HG03025 (cell line): ENCODE data around the gene AGRP.
"Not testable (repeated sequence)": the region's sequence is repeated elsewhere in the genome, so short reads cannot be mapped to it uniquely, and the experiment has no call there.

Experiments used
- ATAC-seq: cut with Tn5 transposase; IDR thresholded peaks from one replicate; pipeline ENCODE4 v1.9.1; 2021; ENCODE audit warnings: mild to moderate bottlenecking, moderate library complexity; ENCODE audit not compliant: unreplicated experiment, low FRiP score

Gene AGRP

GRCh38 chr16:67504031-67505021 lies 21.0 kb upstream of the AGRP start:
- ATAC-seq: no peak

- ATAC-seq: no peak
Observed at GRCh38 chr16:67499106-67499505, 15.8 kb upstream of the AGRP start.

GRCh38 chr16:67490335-67491096 lies 7.2 kb upstream of the AGRP start:
- no peak for ATAC-seq

- ATAC-seq: no peak
Observed at GRCh38 chr16:67489401-67490083, 6.2 kb upstream of the AGRP start.

DNA sequence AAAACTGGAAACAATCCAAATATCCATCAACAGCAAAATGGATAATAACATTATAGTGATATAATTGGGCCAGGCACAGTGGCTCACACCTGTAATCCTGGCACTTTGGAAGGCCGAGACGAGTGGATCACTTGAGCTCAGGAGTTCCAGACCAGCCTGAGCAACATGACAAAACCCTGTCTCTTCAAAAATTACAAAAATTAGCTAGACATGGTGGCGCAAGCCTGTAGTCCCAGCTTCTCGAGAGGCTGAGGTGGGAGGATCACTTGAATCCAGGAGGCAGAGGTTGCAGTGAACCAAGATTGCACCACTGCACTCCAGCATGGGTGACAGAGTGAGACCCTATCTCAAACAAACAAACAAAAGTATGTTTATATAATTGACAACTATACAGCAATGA lies 4.2 kb upstream of the AGRP start:
- not testable (repeated sequence) for ATAC-seq

GRCh38 chr16:67486805-67487204 lies 3.5 kb upstream of the AGRP start:
- no peak for ATAC-seq

- ATAC-seq: no peak
Observed at GRCh38 chr16:67483731-67484525, 581 bp upstream of the AGRP start.

DNA sequence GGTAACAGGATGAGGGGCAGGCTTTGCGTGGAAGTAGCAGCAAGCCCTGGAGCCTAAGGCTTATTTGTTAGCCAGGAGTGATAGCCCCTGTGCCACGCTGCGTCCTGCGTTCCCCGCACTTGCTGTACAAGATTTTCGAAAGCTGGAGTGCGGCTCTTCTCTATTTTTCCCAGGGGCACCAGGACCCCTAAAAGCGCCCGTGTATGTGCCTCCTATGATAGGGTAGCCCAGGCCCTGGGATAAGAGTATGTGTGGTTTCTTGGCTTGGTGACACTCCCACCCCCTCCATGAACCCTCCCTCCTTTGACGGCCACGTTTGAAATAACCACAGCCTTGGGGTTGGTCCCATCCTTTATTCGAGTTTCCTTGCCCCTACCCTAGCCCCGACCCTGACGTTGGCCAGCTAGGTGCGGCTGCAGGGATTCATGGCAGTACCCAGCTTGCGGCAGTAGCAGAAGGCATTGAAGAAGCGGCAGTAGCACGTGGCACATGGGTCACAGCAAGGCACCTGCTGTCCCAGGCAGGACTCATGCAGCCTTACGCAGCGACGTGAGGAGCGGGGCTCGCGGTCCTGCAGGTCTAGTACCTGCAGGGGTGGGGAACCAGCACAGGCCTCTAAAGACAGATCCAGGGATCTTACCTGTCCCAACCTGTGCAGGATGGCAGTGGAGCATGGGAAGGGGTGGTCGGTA lies 968 bp downstream of the AGRP start:
- no peak for ATAC-seq

- ATAC-seq: no peak
Observed at GRCh38 chr16:67481561-67482232, 1.6 kb downstream of the AGRP start.

DNA sequence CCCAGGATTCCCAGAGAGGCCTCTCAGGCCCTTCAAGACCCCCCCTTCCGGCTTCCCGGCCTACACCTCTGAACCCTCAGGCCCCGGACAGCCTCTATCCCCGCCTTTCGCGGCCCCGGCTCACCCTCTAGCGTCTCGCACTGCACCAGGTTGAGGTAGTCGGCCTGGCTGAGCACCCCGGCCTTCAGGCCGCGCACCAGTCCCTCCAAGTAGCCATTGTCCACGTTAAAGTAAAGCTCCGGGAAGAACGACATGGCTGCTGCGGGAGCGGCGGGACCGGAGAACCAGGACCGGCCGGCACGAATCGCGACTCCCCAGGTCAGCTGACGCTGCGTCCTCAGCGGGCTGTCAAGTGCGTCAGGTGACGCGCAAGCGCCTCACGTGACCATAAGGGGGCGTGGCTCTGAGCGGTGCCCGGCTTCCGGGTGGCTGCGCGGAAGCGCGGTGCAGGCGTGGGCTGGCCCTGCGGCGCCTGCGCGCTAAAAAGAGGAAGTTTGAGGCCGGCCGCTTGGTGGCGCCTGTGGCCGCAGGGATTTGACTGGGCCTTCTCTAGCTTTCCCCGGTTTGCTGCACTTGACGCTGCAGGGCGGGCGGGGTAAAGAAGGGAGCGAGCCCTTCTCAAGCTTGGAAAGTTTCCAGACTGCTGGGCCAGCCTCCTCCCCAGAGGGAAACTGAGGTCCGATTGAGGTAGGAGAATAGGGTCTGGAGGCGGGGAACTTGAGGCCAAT lies 2.4 kb downstream of the AGRP start, which contains the start of gene ATP6V0D1:
Gene ATP6V0D1, minus strand, starts transcription at position 325 of the 728 bp plus-strand sequence. Its CDS starts 71 bp downstream, at position 254.
- peak; percentile 92 for ATAC-seq

DNA sequence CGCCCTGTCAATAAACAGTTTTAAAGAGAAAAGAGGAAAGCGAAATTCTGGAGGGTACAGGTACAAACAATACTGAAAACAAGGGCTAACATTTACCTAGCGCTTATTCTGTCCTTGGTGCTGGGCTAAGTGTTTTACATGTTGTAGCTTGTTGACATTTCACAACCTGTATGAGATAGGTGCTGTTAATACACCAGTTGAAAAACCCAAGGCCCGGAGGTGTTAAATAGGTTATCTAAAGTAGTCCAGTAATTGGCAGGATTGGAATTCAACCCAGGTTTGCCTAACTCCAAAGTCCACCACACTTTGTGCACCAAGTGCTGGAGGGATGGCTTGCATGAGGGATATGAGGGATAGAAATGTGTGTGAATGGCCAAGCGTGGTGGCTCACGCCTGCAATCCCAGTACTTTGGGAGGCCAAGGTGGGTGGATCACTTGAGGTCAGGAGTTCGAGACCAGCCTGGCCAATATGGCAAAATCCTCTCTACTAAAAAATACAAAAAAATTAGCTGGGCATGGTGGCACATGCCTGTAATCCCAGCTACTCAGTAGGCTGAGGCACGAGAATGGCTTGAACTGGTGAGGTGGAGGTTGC lies 5.3 kb downstream of the AGRP start:
- no peak for ATAC-seq

DNA sequence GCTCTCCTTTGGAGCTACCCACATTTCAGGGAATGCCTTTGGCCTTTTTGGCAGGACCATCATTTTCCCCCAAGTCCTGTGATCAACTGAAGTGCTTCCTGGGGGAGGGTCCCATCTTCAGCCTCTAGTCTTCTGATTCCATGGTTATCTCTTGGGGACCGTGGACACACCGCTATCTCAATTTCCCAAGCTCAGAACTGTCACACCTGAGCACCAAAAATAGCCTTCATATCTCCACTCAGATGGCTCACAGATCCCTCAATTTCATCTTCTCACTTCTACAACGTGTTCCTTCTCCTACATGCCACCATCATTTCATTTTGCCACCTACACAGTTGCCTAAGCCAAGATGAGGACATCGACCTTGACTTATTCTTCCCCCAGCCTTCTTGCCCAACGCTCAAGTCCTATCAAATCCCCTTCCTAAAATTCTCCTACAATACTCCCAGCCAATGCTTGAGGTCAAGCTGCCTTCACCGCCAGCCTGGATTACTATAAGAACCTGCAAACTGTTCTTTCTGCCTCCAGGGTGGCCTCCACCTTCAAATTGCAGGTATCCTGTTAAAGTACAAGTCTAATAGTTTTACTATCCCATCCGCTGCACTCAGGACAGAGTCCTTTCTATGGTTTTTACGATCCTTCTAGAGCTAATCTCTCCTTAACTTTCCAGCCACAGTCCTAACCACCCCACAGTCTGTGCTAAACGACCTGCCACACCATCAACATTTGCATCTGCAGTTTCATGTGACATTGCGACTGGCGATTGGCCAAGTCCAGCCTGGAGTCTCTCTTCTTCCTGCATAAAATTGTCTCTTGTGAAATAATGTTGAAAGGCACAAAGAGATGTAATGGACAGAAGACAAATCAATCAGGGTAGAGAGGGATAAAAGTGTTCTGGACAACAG lies 8.5 kb downstream of the AGRP start:
- no peak for ATAC-seq

DNA sequence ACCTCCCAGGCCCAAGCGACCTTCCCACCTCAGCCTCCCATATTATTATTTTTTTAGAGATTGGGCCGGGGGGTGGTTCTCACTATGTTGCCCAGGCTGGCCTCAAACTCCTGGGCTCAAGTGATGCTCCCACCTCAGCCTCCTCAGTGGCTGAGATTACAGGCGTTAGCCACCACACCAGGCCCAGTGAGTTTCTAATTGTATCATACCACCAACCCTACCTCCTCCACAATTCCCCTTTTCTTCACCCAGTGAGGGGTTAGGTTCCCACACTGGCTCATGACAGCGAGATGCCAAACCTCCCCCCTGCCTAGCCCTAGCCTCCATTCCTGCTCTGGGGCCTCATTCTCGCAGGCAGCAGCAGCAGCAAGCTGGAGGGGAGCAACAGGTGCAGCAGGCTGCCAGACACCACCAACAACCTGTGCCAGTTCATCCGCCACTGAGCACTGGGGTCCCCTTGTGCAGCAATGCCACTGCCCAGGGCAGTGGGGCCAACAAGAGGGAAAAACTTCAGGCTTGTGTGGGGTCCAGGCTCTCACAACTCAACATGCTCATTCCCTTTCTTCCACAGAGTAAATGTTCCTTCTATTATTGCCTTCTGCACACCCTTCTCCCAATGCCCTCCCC lies 11.5 kb downstream of the AGRP start:
- no peak for ATAC-seq

DNA sequence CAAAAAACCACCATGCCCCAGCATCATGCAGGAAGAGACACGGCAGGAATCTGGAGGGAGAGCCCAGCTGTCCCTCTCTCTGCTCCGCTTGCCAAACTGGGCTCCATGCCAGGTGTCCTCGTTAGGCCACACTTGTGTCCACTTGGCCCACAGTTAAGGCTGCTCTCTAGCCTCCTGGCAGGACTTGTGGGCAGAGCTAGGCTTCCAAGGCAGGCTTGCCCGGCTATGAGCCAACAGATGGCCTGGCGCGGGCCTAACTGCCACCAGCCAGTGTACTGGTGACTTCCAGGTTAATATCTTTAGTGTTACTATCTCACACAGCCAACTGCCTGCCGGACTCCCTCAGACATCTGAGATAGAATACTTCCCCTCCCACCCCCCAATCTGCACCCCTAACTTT lies 13.0 kb downstream of the AGRP start:
- no peak for ATAC-seq

DNA sequence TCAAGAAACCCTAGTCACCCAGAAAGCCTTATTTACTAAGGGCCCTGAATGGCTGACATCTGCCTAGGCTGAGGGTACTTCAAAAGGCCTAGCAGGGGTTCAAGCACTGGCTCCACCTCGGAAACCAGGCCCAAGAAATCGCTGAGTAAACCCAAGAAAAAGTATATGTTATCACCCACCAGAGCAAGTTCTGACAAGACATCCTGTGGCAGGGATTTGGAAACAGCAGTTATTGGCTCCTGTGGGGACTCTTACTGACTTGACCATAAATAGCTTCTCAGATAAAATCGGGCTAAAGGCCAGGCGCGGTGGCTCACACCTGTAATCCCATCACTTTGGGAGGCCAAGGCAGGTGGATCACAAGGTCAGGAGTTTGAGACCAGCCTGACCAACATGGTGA lies 14.6 kb downstream of the AGRP start:
- no peak for ATAC-seq

DNA sequence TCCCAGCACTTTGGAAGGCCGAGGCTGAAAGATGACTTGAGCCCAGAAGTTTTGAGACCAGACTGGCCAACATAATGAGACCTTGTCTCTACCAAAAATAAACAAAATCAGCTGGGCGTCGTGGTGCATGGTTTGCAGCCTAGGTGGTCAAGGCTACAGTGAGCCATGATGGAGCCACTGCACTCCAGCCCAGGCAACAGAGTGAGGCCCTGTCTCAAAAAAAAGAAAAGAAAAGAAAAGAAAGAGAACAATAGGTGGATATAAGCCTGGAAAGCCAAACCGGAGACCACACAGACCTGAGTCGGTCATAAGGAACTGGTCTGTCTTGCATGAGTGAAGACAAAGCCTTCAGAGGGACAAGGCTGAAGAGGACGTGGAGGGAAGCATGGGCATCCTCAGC lies 16.8 kb downstream of the AGRP start:
- no peak for ATAC-seq
